Mesothelial cell of epicardium (in vitro differentiated cells): ENCODE results near the gene PDGFRB. TPM values are rescaled to one million over a fixed set of nuclear protein-coding genes. Genes with fewer than 3 reads are reported as not detected.
A peak's percentile ranks its signal among the peaks of the same experiment; 100 is the strongest.

Experiments used
- DNase-seq, 2 experiments: peaks; one replicate each; pipeline ENCODE4 v3.0.0; 2021; ENCODE audit warnings: low spot score in 2 of 2; ENCODE audit not compliant: unreplicated experiment in 2 of 2
- H3K27ac Mint-ChIP-seq: 2 replicates; pipeline ENCODE4 v1.8.0; 2021; ENCODE audit warnings: mixed read lengths
- H3K27me3 Mint-ChIP-seq: 2 replicates; pipeline ENCODE4 v1.8.0; 2021; ENCODE audit warnings: low read depth, mixed read lengths
- H3K36me3 Mint-ChIP-seq: 2 replicates; pipeline ENCODE4 v1.8.0; 2021; ENCODE audit warnings: mixed read lengths
- H3K4me1 Mint-ChIP-seq: 2 replicates; pipeline ENCODE4 v1.8.0; 2021; ENCODE audit warnings: mixed read lengths
- H3K4me3 Mint-ChIP-seq: 2 replicates; pipeline ENCODE4 v1.8.0; 2021; ENCODE audit warnings: mild to moderate bottlenecking, moderate library complexity, mixed read lengths
- H3K9me3 Mint-ChIP-seq: 2 replicates; pipeline ENCODE4 v1.8.0; 2021; ENCODE audit warnings: mixed read lengths
- CTCF ChIP-seq: fragments of 200-600 bp; sonication (generic); IDR thresholded peaks from one replicate; pipeline ENCODE4 v1.5.0; 2021; ENCODE audit warnings: antibody characterized with exemption; ENCODE audit not compliant: unreplicated experiment
- total RNA-seq: library from RNA; stranded (reverse); gene quantifications from 3 replicates; pipeline ENCODE4 v1.2.1, GENCODE V29; 2021

PDGFRB gene
- total RNA-seq, 1 donor from 2014 or later = 100 TPM

GRCh38 chr5:150190503-150190979, 34.9 kb upstream of the PDGFRB start:
- TF ChIP-seq CTCF = no peak

GRCh38 chr5:150189728-150190502, 34.3 kb upstream of the PDGFRB start, which contains the start of gene SLC6A7:
SLC6A7 (plus strand) TSS chr5:150190062; CDS start chr5:150190328, 266 bp downstream.
- H3K27me3 Mint-ChIP-seq = peaks cover 67% of the 10 kb centered on the region
- TF ChIP-seq CTCF = no peak
- H3K4me1 Mint-ChIP-seq = peaks cover 8% of the 10 kb centered on the region
- no peak for DNase-seq
- H3K36me3 Mint-ChIP-seq = no peaks in the 10 kb centered on the region
- H3K4me3 Mint-ChIP-seq = peak within 1 kb of the TSS; percentile 42
- H3K27ac Mint-ChIP-seq = no peak within 1 kb of the TSS
- no peaks in the 10 kb centered on the region for H3K9me3 Mint-ChIP-seq

More at GRCh38 chr5:150190503-150190979, 34.9 kb upstream of the PDGFRB start:
- peak overlapping the region; percentile 30 for H3K4me3 Mint-ChIP-seq
- no peaks in the 10 kb centered on the region for H3K9me3 Mint-ChIP-seq
- no peak for DNase-seq
- peaks cover 67% of the 10 kb centered on the region for H3K27me3 Mint-ChIP-seq
- peaks cover 13% of the 10 kb centered on the region for H3K4me1 Mint-ChIP-seq
- H3K27ac Mint-ChIP-seq = no peak overlapping the region
- H3K36me3 Mint-ChIP-seq = no peaks in the 10 kb centered on the region

DNA sequence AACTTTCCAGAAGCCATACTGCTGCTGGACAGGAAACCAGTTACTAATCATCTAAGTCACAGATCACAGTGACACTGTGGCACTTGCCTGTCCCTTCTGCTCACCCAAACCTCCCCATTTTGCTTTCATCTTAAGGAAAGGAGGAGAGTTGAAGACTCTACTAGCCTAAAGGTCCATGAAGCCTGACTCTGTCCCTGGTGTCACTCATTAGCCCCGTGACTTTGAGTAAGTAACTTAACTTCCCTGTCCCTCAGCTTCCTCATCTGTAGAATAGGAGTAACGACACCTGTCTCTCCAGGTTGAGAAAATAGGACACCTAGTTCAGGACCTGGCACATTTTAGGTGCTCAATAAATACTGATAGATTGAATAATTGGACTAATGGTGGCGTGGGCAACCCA, 33.7 kb upstream of the PDGFRB start:
- H3K4me3 Mint-ChIP-seq = peak overlapping the region; percentile 42
- no peak for DNase-seq
- peaks cover 67% of the 10 kb centered on the region for H3K27me3 Mint-ChIP-seq

DNA sequence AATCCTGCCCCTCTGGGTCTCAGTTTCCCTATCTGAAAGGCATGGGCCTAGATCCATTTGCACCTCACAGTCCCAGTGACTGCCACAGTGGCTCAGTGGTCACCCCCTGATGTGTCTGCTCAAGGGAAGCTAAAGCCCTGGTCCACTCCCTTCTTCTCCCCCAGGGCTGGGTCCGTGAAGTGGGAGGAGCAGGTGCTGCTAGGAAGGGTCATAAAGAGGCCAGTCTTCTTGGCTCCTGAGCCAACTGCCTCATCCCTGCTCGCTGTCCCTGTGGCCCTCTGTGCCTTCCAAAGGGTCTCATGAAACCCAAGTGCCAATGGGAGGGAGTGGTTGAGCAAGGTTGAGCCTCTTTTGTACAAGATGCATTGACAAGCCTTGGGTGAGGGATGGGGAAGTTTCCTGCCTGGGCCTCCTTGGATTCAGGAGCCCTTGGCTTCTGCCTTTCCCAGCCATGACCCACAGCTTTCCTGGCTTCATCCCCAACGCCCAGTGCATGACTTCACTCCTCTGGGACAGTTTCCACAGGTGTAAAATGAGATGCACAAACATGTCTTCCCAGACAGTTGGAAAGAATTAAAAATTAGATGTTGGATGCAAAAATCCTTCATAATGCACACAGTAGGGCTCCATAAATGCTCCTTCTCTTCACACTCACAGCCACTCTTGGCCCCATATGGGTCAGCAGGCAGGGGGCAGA, 32.6 kb upstream of the PDGFRB start:
- TF ChIP-seq CTCF = no peak
- Mint-ChIP-seq H3K9me3 (no peaks in the 10 kb centered on the region), H3K27me3 (peaks cover 64% of the 10 kb centered on the region), H3K4me3 (no peak overlapping the region), H3K27ac (no peak overlapping the region), H3K4me1 (peaks cover 8% of the 10 kb centered on the region), H3K36me3 (no peaks in the 10 kb centered on the region)
- DNase-seq = no peak

More for the DNA sequence above, 33.7 kb upstream of the PDGFRB start:
- H3K4me1 Mint-ChIP-seq = peaks cover 8% of the 10 kb centered on the region
- no peaks in the 10 kb centered on the region for H3K9me3 Mint-ChIP-seq
- no peak overlapping the region for H3K27ac Mint-ChIP-seq
- no peaks in the 10 kb centered on the region for H3K36me3 Mint-ChIP-seq
- no peak for TF ChIP-seq CTCF

GRCh38 chr5:150186897-150187296, 31.3 kb upstream of the PDGFRB start:
- Mint-ChIP-seq H3K9me3 (no peaks in the 10 kb centered on the region), H3K27ac (no peak overlapping the region), H3K27me3 (peaks cover 50% of the 10 kb centered on the region), H3K36me3 (no peaks in the 10 kb centered on the region), H3K4me3 (no peak overlapping the region), H3K4me1 (peaks cover 8% of the 10 kb centered on the region)
- no peak for TF ChIP-seq CTCF
- no peak for DNase-seq
